Progenitor cell of endocrine pancreas (in vitro differentiated cells): ENCODE data around the gene MTHFSD. TPM values are rescaled to one million over a fixed set of nuclear protein-coding genes. Genes with fewer than 3 reads are reported as not detected.

Experiments used
- DNase-seq: peaks from one replicate; pipeline ENCODE4 v3.0.0; 2021; ENCODE audit warnings: low spot score; ENCODE audit not compliant: unreplicated experiment
- H3K27ac Mint-ChIP-seq: 2 replicates; pipeline ENCODE4 v1.8.0; 2021; ENCODE audit warnings: mild to moderate bottlenecking, moderate library complexity, mixed read lengths
- H3K27me3 Mint-ChIP-seq: 2 replicates; pipeline ENCODE4 v1.8.0; 2021; ENCODE audit warnings: mixed read lengths
- H3K36me3 Mint-ChIP-seq: 2 replicates; pipeline ENCODE4 v1.8.0; 2022; ENCODE audit warnings: mixed read lengths; ENCODE audit not compliant: insufficient read depth
- H3K4me1 Mint-ChIP-seq: 2 replicates; pipeline ENCODE4 v1.8.0; 2021; ENCODE audit warnings: low read depth, mixed read lengths
- H3K4me3 Mint-ChIP-seq: 2 replicates; pipeline ENCODE4 v1.8.0; 2021; ENCODE audit warnings: low read depth, mild to moderate bottlenecking, moderate library complexity, mixed read lengths
- H3K9me3 Mint-ChIP-seq: 2 replicates; pipeline ENCODE4 v1.8.0; 2021; ENCODE audit warnings: low read depth, mixed read lengths
- CTCF ChIP-seq: fragments of 200-600 bp; sonication (generic); IDR thresholded peaks from one replicate; pipeline ENCODE4 v1.5.0; 2021; ENCODE audit warnings: antibody characterized with exemption, mild to moderate bottlenecking; ENCODE audit not compliant: unreplicated experiment
- total RNA-seq: library from RNA; stranded (reverse); gene quantifications from 2 replicates; pipeline ENCODE4 v1.2.1, GENCODE V29; 2021

MTHFSD gene
- total RNA-seq, 1 donor from 2014 or later, result 21.8 TPM

DNA sequence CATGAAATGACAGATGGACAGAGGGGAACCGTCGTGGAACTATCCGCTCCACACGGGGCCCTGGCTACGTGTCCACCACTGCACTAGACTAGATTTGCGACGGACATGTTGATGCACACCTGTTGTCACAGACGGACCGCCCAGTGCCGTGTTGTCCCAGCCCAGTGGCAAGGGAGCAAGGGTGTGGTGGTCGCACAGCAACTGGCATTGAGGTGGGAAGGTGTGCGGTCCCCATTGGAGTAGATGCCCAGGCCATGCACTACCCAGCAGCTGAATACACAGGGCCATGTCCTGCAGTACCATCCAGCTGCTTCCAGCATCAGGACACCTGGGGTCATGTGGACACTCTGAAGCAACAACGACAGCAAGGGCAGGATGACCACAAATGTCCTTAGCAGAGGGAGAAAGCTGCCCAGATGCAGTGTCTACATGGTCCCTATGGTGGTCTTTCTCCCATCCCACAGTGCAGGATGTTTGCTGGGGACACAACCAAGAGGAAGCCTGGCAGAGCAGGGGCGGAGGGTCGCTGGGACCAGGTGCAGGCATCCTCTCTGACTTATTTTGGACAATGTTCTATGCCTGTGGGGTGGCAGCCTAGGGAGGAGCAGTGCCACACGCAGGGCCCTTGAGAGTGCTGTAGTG lies 35.9 kb downstream of the MTHFSD start:
- TF ChIP-seq CTCF, result no peak
- Mint-ChIP-seq H3K4me1 (peaks cover 2% of the 10 kb centered on the region), H3K36me3 (no peaks in the 10 kb centered on the region), H3K27ac (no peak overlapping the region), H3K27me3 (peaks cover 84% of the 10 kb centered on the region), H3K9me3 (no peaks in the 10 kb centered on the region), H3K4me3 (no peak overlapping the region)
- DNase-seq, result no peak

GRCh38 chr16:86517652-86518258 lies 37.3 kb downstream of the MTHFSD start:
- H3K36me3 Mint-ChIP-seq, result no peaks in the 10 kb centered on the region
- peak; percentile 81 for TF ChIP-seq CTCF
- H3K4me1 Mint-ChIP-seq, result no peaks in the 10 kb centered on the region
- peak; percentile 56 for DNase-seq
- no peaks in the 10 kb centered on the region for H3K9me3 Mint-ChIP-seq
- no peak overlapping the region for H3K4me3 Mint-ChIP-seq
- peaks cover 90% of the 10 kb centered on the region for H3K27me3 Mint-ChIP-seq
- H3K27ac Mint-ChIP-seq, result no peak overlapping the region

GRCh38 chr16:86517033-86517432 lies 38.0 kb downstream of the MTHFSD start:
- H3K9me3 Mint-ChIP-seq, result no peaks in the 10 kb centered on the region
- H3K4me3 Mint-ChIP-seq, result no peak overlapping the region
- no peak overlapping the region for H3K27ac Mint-ChIP-seq
- no peak for DNase-seq
- no peak for TF ChIP-seq CTCF
- H3K27me3 Mint-ChIP-seq, result peaks cover 91% of the 10 kb centered on the region
- H3K36me3 Mint-ChIP-seq, result no peaks in the 10 kb centered on the region
- no peaks in the 10 kb centered on the region for H3K4me1 Mint-ChIP-seq

DNA sequence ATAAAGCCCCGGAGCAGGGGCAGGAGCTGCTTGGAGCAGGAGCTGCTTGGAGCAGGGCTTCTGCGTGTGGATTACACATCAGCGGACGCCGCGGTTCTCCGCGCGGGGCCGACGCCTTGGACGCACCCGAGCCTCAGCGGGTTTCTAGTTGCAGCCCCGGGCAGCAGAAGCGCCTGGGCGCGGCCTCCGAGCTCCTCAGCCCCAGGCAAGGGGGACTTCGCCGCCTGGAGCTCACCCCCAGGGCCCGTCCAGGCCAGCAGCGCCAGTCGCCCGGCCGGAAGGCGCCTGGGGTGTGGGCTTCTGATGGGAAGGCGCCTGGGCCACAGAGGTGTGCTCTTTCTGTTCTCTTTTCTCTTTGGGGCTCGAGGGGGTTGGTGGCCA lies 38.4 kb downstream of the MTHFSD start:
- H3K36me3 Mint-ChIP-seq, result no peaks in the 10 kb centered on the region
- no peak overlapping the region for H3K4me3 Mint-ChIP-seq
- H3K27me3 Mint-ChIP-seq, result peaks cover 90% of the 10 kb centered on the region
- no peak for DNase-seq
- TF ChIP-seq CTCF, result no peak
- H3K27ac Mint-ChIP-seq, result no peak overlapping the region
- H3K9me3 Mint-ChIP-seq, result no peaks in the 10 kb centered on the region
- no peaks in the 10 kb centered on the region for H3K4me1 Mint-ChIP-seq

- Mint-ChIP-seq H3K36me3 (no peaks in the 10 kb centered on the region), H3K27me3 (peaks cover 87% of the 10 kb centered on the region), H3K4me1 (no peaks in the 10 kb centered on the region), H3K4me3 (no peak overlapping the region), H3K27ac (no peak overlapping the region), H3K9me3 (no peaks in the 10 kb centered on the region)
- no peak for DNase-seq
- TF ChIP-seq CTCF, result no peak
Measured at GRCh38 chr16:86515777-86516622, 39.0 kb downstream of the MTHFSD start.
